ENCODE measurements around the gene BMS1.

DNA sequence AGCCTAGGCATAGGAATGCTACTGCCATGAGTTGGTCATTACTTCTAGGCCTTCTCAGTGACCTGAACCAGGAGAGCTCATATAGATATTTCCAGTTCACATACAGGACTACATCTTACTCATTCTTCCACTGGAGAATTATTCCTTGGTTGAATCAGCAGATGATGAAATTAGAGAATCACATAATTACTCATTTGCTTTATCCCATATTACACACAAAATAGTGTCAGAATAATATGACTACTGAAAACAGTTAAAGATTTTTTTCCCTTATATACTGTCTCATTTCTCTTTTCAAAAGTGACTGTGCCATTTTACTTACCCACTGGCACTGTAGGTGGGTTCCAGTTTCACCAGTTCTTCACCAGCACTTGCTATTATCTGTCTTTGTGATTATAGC is 18.5 kb downstream of the BMS1 start:
- TF ChIP-seq RAD21 (IDR thresholded peaks at IDR 0.05; ENCODE audit: low read depth) (no peak), POLR2A (IDR thresholded peaks at IDR 0.05; ENCODE audit: borderline replicate concordance, extremely low read depth, insufficient read depth, insufficient read length) (no peak), EZH2 (IDR thresholded peaks at IDR 0.05) (no peak), ZNF274 (IDR thresholded peaks at IDR 0.05; ENCODE audit: low read depth, low read length) (no peak), POLR2AphosphoS5 (IDR thresholded peaks at IDR 0.05; ENCODE audit: low read depth, low read length) (no peak), ZFX (IDR thresholded peaks at IDR 0.05) (no peak)
- TF ChIP-seq, protein P1, sequence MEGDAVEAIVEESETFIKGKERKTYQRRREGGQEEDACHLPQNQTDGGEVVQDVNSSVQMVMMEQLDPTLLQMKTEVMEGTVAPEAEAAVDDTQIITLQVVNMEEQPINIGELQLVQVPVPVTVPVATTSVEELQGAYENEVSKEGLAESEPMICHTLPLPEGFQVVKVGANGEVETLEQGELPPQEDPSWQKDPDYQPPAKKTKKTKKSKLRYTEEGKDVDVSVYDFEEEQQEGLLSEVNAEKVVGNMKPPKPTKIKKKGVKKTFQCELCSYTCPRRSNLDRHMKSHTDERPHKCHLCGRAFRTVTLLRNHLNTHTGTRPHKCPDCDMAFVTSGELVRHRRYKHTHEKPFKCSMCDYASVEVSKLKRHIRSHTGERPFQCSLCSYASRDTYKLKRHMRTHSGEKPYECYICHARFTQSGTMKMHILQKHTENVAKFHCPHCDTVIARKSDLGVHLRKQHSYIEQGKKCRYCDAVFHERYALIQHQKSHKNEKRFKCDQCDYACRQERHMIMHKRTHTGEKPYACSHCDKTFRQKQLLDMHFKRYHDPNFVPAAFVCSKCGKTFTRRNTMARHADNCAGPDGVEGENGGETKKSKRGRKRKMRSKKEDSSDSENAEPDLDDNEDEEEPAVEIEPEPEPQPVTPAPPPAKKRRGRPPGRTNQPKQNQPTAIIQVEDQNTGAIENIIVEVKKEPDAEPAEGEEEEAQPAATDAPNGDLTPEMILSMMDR (IDR thresholded peaks at IDR 0.05 in 2 of 3, conservative IDR thresholded peaks at IDR 0.05 in 1 of 3; ENCODE audit: borderline replicate concordance in 1 of 3, insufficient read depth in 1 of 3, low read depth in 2 of 3, low read length in 2 of 3): no peak
- TF ChIP-seq, protein P2, sequence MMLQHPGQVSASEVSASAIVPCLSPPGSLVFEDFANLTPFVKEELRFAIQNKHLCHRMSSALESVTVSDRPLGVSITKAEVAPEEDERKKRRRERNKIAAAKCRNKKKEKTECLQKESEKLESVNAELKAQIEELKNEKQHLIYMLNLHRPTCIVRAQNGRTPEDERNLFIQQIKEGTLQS (IDR thresholded peaks at IDR 0.05): no peak
- TF ChIP-seq, protein P3, sequence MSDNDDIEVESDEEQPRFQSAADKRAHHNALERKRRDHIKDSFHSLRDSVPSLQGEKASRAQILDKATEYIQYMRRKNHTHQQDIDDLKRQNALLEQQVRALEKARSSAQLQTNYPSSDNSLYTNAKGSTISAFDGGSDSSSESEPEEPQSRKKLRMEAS (IDR thresholded peaks at IDR 0.05): no peak
